Measurements from ENCODE around the gene PICALM.

The PICALM gene

DNA sequence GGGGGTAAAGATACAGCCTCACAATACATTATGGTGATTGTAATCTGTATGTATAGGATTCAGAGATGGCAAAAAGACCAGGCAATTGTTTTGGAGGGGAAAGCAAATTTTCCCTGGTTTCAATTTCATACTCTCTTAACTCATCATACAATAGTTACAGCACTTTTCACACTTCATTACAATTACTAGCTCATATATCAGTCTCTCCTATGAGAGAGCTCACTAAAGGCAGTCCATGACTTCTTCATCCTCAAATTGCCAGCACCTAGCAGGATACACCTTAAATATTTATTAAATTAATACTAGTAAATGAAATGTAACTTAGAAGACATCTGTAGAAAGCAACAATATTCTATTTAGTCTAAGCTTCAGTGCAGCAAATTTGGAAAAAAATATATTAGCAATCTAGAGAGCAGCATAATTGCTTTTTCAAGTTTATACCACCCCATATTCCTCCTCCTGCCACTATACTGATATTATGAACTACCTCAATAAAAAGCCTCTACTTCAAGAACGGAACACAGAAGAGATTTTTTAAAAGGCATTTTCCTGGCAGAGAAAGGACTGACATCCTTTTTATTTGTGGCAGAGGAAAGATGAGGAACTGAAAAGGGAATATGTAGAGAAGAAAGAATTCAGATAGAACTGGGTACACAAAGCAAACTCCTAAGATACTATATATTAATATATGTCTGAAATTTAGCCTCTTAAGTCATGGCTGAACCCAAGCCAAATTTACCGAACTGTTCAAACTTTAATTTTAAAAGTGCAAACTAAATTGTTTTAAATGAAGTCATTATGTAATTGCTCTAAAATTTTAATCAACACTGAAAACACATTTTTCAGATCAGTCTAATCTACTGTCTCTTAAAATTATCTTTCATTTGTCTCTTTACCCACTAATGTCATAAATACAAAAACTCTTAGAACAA is 27.7 kb downstream of the PICALM start:
- Histone ChIP-seq H3K4me1 (ENCODE audit: control insufficient read depth, insufficient read depth, low read length) (no peaks in the 10 kb centered on the region), H3K9me3 (ENCODE audit: control insufficient read depth, low read length) (no peaks in the 10 kb centered on the region), H3K4me3 (ENCODE audit: low read length) (no peak overlapping the region), H3K27me3 (ENCODE audit: control insufficient read depth, insufficient read depth, low read length) (no peaks in the 10 kb centered on the region), H3K36me3 (ENCODE audit: control insufficient read depth, insufficient read depth, low read length) (no peaks in the 10 kb centered on the region), H3K9ac (ENCODE audit: low read length) (no peak overlapping the region)

DNA sequence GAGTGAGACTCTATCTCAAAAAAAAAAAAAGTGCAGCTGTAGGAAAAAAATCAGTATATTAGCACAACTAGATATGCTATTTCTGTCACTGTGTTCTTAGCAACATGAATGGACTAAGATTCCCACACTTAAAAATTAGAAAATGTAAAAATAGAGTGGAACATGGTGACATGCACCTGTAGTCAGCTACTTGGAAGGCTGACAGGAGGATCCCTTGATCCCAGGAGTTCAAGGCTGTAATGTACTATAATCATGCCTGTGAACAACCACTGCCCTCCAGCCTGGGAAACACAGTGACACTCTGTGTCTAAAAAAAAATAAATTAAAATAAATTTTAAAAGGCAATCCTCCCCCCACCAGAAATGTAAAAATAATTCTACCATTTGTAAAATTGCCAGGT is 29.8 kb downstream of the PICALM start:
- Histone ChIP-seq H3K9me3 (ENCODE audit: control insufficient read depth, low read length) (no peaks in the 10 kb centered on the region), H3K27me3 (ENCODE audit: control insufficient read depth, insufficient read depth, low read length) (no peaks in the 10 kb centered on the region), H3K4me3 (ENCODE audit: low read length) (no peak overlapping the region), H3K9ac (ENCODE audit: low read length) (no peak overlapping the region), H3K36me3 (ENCODE audit: control insufficient read depth, insufficient read depth, low read length) (no peaks in the 10 kb centered on the region), H3K4me1 (ENCODE audit: control insufficient read depth, insufficient read depth, low read length) (peaks cover 10% of the 10 kb centered on the region)

DNA sequence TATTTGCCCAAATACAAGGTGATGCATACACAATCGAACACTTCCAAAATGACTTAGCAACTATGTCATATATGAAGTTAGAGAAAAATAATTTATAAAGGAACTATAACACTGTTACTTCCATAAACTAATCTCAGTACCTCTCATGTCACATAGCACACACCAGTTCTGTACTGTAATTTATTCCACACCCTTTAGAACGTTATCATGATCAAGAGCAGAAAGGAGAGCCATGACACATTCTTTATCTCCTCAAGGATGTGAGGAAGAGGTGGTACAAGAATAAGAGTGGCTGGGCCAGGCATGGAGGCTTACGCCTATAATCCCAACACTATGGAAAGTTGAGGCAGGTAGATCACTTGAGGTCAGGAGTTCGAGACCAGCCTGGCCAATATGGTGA is 31.1 kb downstream of the PICALM start:
- Histone ChIP-seq H3K4me1 (ENCODE audit: control insufficient read depth, insufficient read depth, low read length) (peaks cover 10% of the 10 kb centered on the region), H3K9ac (ENCODE audit: low read length) (no peak overlapping the region), H3K4me3 (ENCODE audit: low read length) (no peak overlapping the region), H3K27me3 (ENCODE audit: control insufficient read depth, insufficient read depth, low read length) (no peaks in the 10 kb centered on the region), H3K36me3 (ENCODE audit: control insufficient read depth, insufficient read depth, low read length) (no peaks in the 10 kb centered on the region), H3K9me3 (ENCODE audit: control insufficient read depth, low read length) (no peaks in the 10 kb centered on the region)

DNA sequence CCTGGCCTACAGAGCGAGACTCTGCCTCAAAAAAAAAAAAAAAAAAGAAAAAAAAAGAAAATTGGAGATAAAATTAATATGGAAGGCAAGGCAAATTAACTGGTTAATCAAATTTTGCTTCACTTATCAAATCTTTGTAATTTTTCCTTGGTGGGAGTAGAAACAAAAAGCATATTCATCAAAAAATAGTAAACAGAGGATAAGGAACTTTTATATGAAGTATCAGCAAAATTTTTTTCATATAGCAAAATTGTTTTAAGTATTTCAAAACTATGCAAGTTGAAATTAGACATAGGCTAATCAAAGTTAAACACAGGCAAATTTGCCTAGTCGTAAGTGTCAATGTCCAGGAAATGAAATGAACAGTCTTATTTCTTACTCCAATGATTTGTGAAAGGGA is 33.0 kb downstream of the PICALM start:
- Histone ChIP-seq H3K9me3 (ENCODE audit: control insufficient read depth, low read length) (no peaks in the 10 kb centered on the region), H3K4me1 (ENCODE audit: control insufficient read depth, insufficient read depth, low read length) (peaks cover 10% of the 10 kb centered on the region), H3K36me3 (ENCODE audit: control insufficient read depth, insufficient read depth, low read length) (no peaks in the 10 kb centered on the region), H3K9ac (ENCODE audit: low read length) (no peak overlapping the region), H3K27me3 (ENCODE audit: control insufficient read depth, insufficient read depth, low read length) (no peaks in the 10 kb centered on the region), H3K4me3 (ENCODE audit: low read length) (no peak overlapping the region)

DNA sequence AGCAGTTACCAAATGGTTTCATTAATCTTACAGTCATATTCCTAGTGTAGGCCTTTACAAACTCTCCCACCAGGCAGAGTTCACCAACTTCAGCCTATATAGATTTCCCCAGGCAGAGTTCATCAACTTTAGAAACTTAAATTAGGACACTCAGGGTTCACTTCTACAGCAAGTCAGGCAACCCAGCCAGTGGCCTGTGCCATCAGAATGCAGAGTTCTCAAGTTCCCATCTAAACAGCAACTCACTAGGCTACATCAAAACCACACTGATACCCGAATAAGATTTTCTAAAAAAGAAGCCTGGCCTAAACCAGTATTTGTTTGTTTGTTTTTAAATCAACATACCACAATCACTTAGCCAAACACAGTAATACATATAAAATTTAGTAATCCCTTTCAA is 33.7 kb downstream of the PICALM start:
- Histone ChIP-seq H3K36me3 (ENCODE audit: control insufficient read depth, insufficient read depth, low read length) (no peaks in the 10 kb centered on the region), H3K9ac (ENCODE audit: low read length) (no peak overlapping the region), H3K4me1 (ENCODE audit: control insufficient read depth, insufficient read depth, low read length) (peaks cover 10% of the 10 kb centered on the region), H3K9me3 (ENCODE audit: control insufficient read depth, low read length) (no peaks in the 10 kb centered on the region), H3K27me3 (ENCODE audit: control insufficient read depth, insufficient read depth, low read length) (no peaks in the 10 kb centered on the region), H3K4me3 (ENCODE audit: low read length) (no peak overlapping the region)

DNA sequence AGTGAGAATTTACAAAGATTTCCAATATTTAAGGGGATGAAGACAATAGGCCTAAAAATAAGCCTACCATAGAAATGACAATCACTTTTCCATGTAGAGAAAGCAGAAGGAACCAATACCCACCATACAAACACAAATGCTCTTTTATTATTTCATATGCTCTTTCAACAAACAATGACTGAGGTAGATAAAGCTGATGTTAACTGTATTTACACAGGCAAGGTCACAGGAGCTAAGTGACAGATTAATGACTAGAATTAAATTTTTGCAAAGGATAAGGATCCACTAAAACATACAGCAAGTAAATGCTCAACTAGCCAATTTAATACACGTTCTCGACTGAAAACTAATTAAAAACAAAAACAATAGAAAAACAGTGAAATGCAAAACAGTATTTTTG is 34.2 kb downstream of the PICALM start:
- Histone ChIP-seq H3K9me3 (ENCODE audit: control insufficient read depth, low read length) (no peaks in the 10 kb centered on the region), H3K9ac (ENCODE audit: low read length) (no peak overlapping the region), H3K4me3 (ENCODE audit: low read length) (no peak overlapping the region), H3K27me3 (ENCODE audit: control insufficient read depth, insufficient read depth, low read length) (no peaks in the 10 kb centered on the region), H3K4me1 (ENCODE audit: control insufficient read depth, insufficient read depth, low read length) (peaks cover 10% of the 10 kb centered on the region), H3K36me3 (ENCODE audit: control insufficient read depth, insufficient read depth, low read length) (no peaks in the 10 kb centered on the region)

- H3K9ac ChIP-seq (ENCODE audit: low read length) = no peak overlapping the region
- no peaks in the 10 kb centered on the region for H3K4me1 ChIP-seq (ENCODE audit: control insufficient read depth, insufficient read depth, low read length)
- no peaks in the 10 kb centered on the region for H3K27me3 ChIP-seq (ENCODE audit: control insufficient read depth, insufficient read depth, low read length)
- H3K9me3 ChIP-seq (ENCODE audit: control insufficient read depth, low read length) = no peaks in the 10 kb centered on the region
- H3K36me3 ChIP-seq (ENCODE audit: control insufficient read depth, insufficient read depth, low read length) = peaks cover 6% of the 10 kb centered on the region
- H3K4me3 ChIP-seq (ENCODE audit: low read length) = no peak overlapping the region
These were observed 47.5 kb downstream of the PICALM start for GRCh38 chr11:86021377-86021776.

- Histone ChIP-seq H3K9me3 (ENCODE audit: control insufficient read depth, low read length) (no peaks in the 10 kb centered on the region), H3K4me1 (ENCODE audit: control insufficient read depth, insufficient read depth, low read length) (no peaks in the 10 kb centered on the region), H3K36me3 (ENCODE audit: control insufficient read depth, insufficient read depth, low read length) (peaks cover 2% of the 10 kb centered on the region), H3K27me3 (ENCODE audit: control insufficient read depth, insufficient read depth, low read length) (no peaks in the 10 kb centered on the region), H3K4me3 (ENCODE audit: low read length) (no peak overlapping the region), H3K9ac (ENCODE audit: low read length) (no peak overlapping the region)
These were observed 50.6 kb downstream of the PICALM start for GRCh38 chr11:86018249-86018648.

DNA sequence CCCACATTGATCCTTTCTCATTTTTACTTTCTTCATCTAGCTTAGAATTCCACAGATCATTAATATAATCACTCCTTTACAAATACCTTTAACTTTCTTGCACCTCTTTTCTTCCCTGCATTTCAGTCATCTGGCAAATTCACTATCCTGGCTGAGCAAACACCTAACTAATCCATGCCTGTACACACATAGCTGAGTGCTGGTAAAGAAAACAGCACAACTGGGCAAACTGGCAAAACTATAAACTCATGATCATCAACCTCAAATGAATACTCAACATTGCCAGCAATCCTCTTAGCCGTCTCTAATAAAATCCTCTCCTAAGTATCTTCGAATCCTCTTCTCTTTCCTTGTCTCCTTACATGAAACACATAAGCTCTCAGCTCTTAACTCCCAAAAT is 52.4 kb downstream of the PICALM start:
- Histone ChIP-seq H3K4me1 (ENCODE audit: control insufficient read depth, insufficient read depth, low read length) (no peaks in the 10 kb centered on the region), H3K36me3 (ENCODE audit: control insufficient read depth, insufficient read depth, low read length) (no peaks in the 10 kb centered on the region), H3K9me3 (ENCODE audit: control insufficient read depth, low read length) (no peaks in the 10 kb centered on the region), H3K4me3 (ENCODE audit: low read length) (no peak overlapping the region), H3K9ac (ENCODE audit: low read length) (no peak overlapping the region), H3K27me3 (ENCODE audit: control insufficient read depth, insufficient read depth, low read length) (no peaks in the 10 kb centered on the region)

DNA sequence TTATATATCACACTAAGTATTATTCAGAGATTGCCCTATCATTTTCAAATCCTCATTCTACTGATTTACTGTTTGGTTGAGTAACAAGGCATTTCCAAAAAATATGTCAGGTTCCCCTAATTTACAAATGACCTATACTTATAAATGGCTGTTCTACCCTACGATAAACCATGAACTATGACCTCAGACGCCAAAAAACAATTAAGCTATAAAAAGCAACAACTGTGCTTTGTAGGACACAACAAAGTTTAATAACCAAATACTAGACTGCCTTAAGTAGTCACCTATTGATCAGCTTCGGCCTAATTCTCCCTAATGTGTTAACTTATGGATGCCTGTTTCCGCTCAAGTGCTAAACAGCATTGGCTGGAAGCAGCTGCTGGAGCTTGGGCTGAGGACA is 53.2 kb downstream of the PICALM start:
- Histone ChIP-seq H3K4me1 (ENCODE audit: control insufficient read depth, insufficient read depth, low read length) (no peaks in the 10 kb centered on the region), H3K9me3 (ENCODE audit: control insufficient read depth, low read length) (no peaks in the 10 kb centered on the region), H3K9ac (ENCODE audit: low read length) (no peak overlapping the region), H3K27me3 (ENCODE audit: control insufficient read depth, insufficient read depth, low read length) (no peaks in the 10 kb centered on the region), H3K36me3 (ENCODE audit: control insufficient read depth, insufficient read depth, low read length) (no peaks in the 10 kb centered on the region), H3K4me3 (ENCODE audit: low read length) (no peak overlapping the region)

GRCh38 chr11:86014221-86014620 is 54.7 kb downstream of the PICALM start:
- Histone ChIP-seq H3K9ac (ENCODE audit: low read length) (no peak overlapping the region), H3K9me3 (ENCODE audit: control insufficient read depth, low read length) (no peaks in the 10 kb centered on the region), H3K4me3 (ENCODE audit: low read length) (no peak overlapping the region), H3K4me1 (ENCODE audit: control insufficient read depth, insufficient read depth, low read length) (no peaks in the 10 kb centered on the region), H3K27me3 (ENCODE audit: control insufficient read depth, insufficient read depth, low read length) (no peaks in the 10 kb centered on the region), H3K36me3 (ENCODE audit: control insufficient read depth, insufficient read depth, low read length) (no peaks in the 10 kb centered on the region)

DNA sequence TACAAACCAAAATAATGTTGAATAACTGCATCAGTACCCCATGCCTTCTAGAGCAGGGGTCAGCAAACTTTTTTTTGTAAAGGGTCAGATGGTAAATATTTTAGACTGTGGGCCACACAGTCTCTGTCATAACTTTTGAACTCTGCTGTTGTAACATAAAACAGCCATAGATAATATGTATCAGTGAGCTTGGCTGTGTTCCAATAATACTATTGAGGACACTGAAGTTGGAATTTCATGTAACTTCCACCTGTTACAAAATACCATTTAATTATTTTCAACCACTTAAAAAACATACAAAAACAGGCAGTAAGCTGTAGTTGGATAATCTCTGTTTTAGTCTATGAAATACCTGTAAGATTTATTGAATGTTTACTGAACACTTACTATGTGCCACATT is 55.2 kb downstream of the PICALM start:
- Histone ChIP-seq H3K36me3 (ENCODE audit: control insufficient read depth, insufficient read depth, low read length) (no peaks in the 10 kb centered on the region), H3K4me3 (ENCODE audit: low read length) (no peak overlapping the region), H3K27me3 (ENCODE audit: control insufficient read depth, insufficient read depth, low read length) (no peaks in the 10 kb centered on the region), H3K9me3 (ENCODE audit: control insufficient read depth, low read length) (no peaks in the 10 kb centered on the region), H3K9ac (ENCODE audit: low read length) (no peak overlapping the region), H3K4me1 (ENCODE audit: control insufficient read depth, insufficient read depth, low read length) (no peaks in the 10 kb centered on the region)

All from mucosa of stomach (tissue), 1 donor.